DMS53 treated with DMSO at 0.1 percent for 48 hours (cell line): ENCODE results near the gene RAPGEF5.

Experiments used
- DNase-seq: peaks from one replicate; lab custom pipeline; 2025; ENCODE audit not compliant: unreplicated experiment; lab: John Stamatoyannopoulos, UW

RAPGEF5 gene

GRCh38 chr7:22195397-22196172 lies 161.4 kb downstream of the RAPGEF5 start:
- no peak for DNase-seq

DNA sequence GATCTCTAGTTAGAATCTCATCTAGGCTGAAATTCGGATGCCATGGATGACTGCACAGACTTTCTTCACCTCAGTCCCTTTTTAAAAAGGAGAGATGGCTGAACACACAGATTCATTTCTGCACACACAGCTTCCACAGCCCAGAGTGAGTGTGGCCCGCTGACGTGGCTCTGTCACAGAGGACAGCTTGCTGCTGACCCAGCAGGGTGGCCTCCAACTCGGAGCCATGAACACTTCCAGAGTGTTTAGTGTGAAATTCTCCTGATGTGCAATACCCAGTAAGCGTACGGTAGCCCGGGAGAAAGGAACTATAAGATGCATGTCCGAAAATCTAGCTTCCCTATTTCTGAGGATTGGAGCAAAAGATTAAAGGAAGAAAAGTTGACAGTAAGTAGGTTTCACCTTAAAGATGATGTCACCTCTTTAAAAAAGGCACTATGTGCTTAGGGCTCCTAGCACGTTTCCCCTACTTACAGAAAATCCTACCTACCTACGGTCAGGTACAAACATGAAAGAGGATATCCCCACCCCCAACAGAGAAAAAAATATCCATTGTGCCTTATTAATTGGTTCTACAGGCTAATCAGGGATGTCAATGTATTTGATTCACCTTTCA lies 162.2 kb downstream of the RAPGEF5 start:
- no peak for DNase-seq

GRCh38 chr7:22193450-22193983 lies 163.4 kb downstream of the RAPGEF5 start:
- no peak for DNase-seq

DNA sequence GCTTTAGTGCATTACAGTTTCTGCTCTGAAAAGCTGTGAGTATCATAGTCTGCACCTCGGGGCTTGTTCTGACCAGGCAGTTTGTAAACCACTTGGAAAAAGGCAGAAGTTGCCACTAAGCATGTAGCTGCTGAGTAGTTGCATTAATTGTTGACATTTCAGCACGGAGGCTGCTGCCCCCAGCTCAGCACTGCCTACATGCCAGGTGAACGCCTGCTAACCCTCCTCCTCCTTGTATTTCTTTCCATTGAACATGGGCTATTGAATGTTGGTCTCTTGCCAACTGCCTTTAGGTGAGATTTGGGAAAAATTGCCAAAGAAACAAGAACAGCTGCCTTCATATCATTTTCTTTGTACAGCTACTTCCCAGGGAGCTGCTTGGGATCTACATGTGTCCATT lies 164.2 kb downstream of the RAPGEF5 start:
- no peak for DNase-seq

- no peak for DNase-seq
Measured at GRCh38 chr7:22190736-22191135, 166.2 kb downstream of the RAPGEF5 start.

GRCh38 chr7:22189741-22190140 lies 167.2 kb downstream of the RAPGEF5 start:
- DNase-seq, result no peak

DNA sequence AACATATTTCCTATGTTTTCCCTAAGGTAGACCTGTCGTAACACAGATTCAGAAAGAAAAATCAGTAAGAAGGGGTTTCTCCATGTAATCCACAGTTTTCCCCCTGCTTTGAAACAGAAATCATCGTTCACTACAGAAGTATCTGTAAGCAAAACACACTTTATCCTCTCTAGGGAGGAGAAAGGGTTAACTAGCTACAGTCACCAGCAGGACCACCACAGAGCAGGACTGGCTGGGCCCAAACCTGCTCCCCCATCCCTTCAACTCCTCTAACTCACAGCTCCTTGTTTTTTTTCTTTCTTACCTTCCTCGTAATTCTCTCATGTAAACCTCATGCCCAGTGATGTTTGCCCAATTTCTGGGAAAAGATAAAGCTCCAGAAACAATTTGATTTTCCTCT lies 167.7 kb downstream of the RAPGEF5 start:
- DNase-seq, result no peak

- no peak for DNase-seq
Measured at GRCh38 chr7:22187691-22188348, 169.1 kb downstream of the RAPGEF5 start.

- DNase-seq, result no peak
Measured at GRCh38 chr7:22185559-22185958, 171.4 kb downstream of the RAPGEF5 start.

DNA sequence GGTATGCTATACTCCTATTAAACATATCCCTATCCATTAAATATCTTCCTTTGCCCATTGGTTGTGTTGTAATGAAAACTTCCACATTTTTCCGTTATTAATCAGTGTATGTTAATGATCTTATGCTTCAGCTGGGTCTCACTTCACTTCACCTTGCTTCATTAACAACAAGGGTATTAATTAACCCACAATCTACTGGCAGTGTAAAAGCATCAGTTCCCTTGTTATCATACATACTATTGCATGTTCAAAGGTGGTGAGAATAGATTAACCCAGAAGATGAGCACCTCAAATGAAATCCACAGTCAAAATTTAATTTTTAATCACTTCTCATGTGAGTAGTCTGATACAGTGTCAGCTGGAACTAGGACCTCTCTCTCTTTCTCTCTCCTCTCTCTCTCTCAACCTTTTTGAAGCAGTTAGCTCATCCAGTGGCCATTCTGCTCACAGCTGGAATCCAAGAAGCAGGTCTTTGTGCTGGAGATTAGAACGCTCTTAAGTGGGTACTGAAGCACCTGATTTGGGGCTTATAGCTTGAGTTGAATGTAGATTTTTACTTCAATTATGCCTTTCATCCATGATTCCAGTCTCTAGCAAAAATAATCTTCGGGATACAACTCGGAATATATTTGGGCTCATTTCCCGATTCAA lies 172.3 kb downstream of the RAPGEF5 start:
- DNase-seq, result no peak

DNA sequence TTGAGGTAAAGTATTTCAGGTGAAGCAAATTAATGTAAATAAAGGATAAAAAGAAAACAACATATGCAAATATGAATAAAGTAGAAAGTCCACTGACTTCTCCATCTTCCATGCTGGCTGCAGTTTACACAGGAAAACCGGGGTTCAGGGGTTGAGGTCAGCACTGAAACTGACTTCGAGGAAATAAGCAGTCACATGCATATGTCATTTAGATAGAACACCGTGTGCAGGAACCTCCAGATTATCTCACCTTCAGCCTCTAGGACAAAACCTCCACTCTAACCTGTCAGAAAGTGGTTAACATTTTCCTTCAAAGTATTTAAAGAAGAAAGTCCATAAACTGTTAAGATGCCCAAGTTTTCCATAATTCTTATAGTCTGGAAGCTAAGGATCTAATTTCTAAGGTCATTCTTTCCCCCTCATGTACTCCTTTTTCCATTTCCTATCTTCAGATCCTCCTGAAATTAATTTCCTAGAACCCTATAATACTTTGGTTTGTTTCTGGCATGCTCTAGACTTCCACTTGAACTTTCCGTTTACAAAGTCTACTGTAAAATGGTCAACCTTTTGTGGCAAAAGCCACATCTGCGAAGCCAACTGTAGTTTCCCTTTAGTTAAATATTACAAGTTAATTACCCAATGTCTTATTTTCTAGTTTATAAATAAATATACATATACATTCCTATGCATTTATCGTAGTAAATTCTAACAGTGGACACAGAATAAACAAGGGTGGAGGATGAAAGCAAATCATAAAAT lies 173.3 kb downstream of the RAPGEF5 start:
- DNase-seq, result no peak

DNA sequence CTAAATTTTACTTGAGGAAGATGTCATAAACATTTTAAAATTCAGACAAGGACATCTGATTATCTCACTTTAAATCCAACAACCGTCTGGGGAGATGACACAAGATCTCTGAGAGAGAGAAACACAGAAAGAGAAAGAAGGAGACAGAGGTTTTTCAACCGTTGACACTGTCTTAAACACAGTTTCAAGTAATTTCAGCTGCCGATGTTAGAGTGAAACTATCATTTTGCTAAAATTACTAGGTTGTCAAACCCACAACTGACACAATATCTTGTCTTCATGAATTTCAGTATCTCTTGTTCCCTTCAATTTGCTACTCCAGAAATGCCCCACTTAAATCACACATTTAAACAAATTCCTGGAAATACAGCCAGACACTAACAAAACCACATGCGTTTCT lies 174.8 kb downstream of the RAPGEF5 start:
- DNase-seq, result no peak

DNA sequence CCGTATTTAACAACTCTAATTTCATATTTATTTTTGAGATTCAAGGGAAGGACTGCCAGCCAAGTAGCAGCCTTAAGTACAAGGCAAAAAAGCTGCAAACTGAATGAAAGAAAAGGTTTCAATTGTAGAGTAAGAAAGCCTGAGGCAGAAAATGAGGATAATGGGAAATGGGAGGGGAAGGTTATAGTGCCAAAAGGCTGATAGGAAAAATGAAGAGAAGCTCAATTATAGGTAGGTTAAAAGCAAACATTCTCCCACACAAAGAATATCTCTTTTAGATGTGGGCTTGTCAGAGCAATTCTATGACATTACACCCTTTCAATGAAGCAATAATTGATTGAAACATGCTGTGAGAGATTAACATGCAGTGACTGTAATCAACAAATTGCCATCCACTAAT lies 175.3 kb downstream of the RAPGEF5 start:
- no peak for DNase-seq

DNA sequence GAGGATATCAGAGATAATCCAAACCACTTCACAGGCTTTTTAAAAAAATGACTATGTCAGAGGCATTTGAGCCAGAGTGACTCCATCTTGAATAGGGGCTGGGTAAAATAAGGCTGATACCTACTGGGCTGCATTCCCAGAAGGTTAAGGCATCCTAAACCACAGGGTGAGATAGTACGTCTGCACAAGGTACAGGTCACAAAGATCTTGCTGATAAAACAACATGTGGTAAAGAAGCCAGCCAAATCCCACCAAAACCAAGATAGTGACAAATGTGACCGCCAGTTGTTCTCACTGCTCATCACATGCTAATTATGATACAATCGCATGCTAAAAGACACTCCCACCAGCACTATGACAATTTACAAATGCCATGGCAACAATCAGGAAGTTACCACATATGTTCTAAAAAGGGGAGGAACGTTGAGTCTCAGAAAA lies 177.5 kb downstream of the RAPGEF5 start:
- DNase-seq, result no peak

- DNase-seq, result no peak
Measured at GRCh38 chr7:22178735-22179134, 178.2 kb downstream of the RAPGEF5 start.

GRCh38 chr7:22176791-22177412 lies 180.1 kb downstream of the RAPGEF5 start:
- no peak for DNase-seq

DNA sequence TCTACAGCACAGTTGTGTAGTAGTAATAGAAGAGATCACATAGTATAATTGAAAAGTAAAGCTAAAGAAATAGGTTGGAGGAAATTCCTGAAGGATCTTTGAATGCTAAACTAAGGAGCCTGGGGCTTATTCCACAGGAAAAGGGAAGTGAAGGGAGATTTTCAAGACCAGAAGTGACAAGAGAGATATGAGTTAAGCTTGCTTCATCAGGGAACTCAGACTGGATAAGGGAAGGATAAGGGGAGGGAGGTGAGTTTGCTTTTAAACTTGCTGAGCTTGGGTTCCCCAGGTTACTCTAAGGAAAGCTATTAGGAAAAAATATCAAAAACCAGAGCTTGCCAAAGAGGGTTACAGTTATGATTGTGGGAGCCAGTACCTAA lies 182.4 kb downstream of the RAPGEF5 start:
- no peak for DNase-seq

GRCh38 chr7:22173685-22174573 lies 183.0 kb downstream of the RAPGEF5 start:
- no peak for DNase-seq

GRCh38 chr7:22168129-22168634 lies 188.8 kb downstream of the RAPGEF5 start:
- no peak for DNase-seq
